Lung (tissue), 12 donors: ENCODE results near the gene EIF5A2. TPM values are rescaled to one million over a fixed set of nuclear protein-coding genes. Genes with fewer than 3 reads are reported as not detected.

Source experiments
- ATAC-seq: fragments of 200-7000 bp; cut with Tn5 transposase; one replicate; pipeline ENCODE4 v1.9.1; 2020; ENCODE audit warnings: moderate number of reproducible peaks; ENCODE audit not compliant: insufficient read depth, low FRiP score
- DNase-seq, 3 donors: peaks; one replicate each; pipeline ENCODE4 v3.0.0-alpha.2; 2013 to 2017
- H3K27ac ChIP-seq, 2 donors: one replicate each; pipeline ENCODE4 v1.5.1; 2013; ENCODE audit warnings: mild to moderate bottlenecking in 2 of 2, moderate library complexity in 2 of 2, control low read depth in 1 of 2, inconsistent platforms in 1 of 2, low read depth in 1 of 2, low read length in 1 of 2
- H3K27me3 ChIP-seq, 3 donors: one replicate each; pipeline ENCODE4 v1.5.1; 2013; ENCODE audit warnings: low read length in 2 of 3; ENCODE audit not compliant: control insufficient read depth in 3 of 3, insufficient read depth in 3 of 3
- H3K36me3 ChIP-seq, 4 donors: one replicate each; pipeline ENCODE4 v1.5.1; 2013; ENCODE audit warnings: low read length in 4 of 4, mild to moderate bottlenecking in 1 of 4, moderate library complexity in 1 of 4; ENCODE audit not compliant: control insufficient read depth in 4 of 4, insufficient read depth in 4 of 4
- H3K4me1 ChIP-seq, 5 donors: one replicate each; pipeline ENCODE4 v1.5.1; 2013; ENCODE audit warnings: low read length in 5 of 5, mild to moderate bottlenecking in 2 of 5, moderate library complexity in 1 of 5; ENCODE audit not compliant: control insufficient read depth in 5 of 5, insufficient read depth in 5 of 5
- H3K4me3 ChIP-seq: one replicate; pipeline ENCODE4 v1.5.1; 2013; ENCODE audit warnings: mild to moderate bottlenecking, control low read depth, moderate library complexity
- H3K9ac ChIP-seq, 2 donors: one replicate each; pipeline ENCODE4 v1.5.1; 2013; ENCODE audit warnings: low read length in 2 of 2, control low read depth in 1 of 2; ENCODE audit not compliant: insufficient read depth in 1 of 2
- H3K9me3 ChIP-seq, 4 donors: one replicate each; pipeline ENCODE4 v1.5.1; 2013; ENCODE audit warnings: low read length in 3 of 4, mild to moderate bottlenecking in 1 of 4, moderate library complexity in 1 of 4; ENCODE audit not compliant: control insufficient read depth in 4 of 4, insufficient read depth in 3 of 4
- WGBS, 2 donors: extraction: QIAGEN DNeasy Blood & Tissue Kit; methylation state at CpG; one replicate each; pipeline ENCODE4 v1.1.7; 2013; 5-methylcytosine and 5-hydroxymethylcytosine counted together
- polyA plus RNA-seq, 2 donors: library from polyadenylated mRNA; stranded (reverse); fragments of 200-250 nt; gene quantifications; one replicate each; pipeline ENCODE4 v1.2.1, GENCODE V29; 2013
- total RNA-seq, 2 donors: library from RNA; depleted of rRNA in 1 of 2; stranded (reverse); fragments of >200 nt in 1 of 2; gene quantifications; one replicate each; pipeline ENCODE4 v1.2.1, GENCODE V29; 2014 to 2021
- TF ChIP-seq, protein P1 (sequence below): IDR thresholded peaks from 2 replicates; pipeline ENCODE4 v1.5.1; 2012; ENCODE audit warnings: mild to moderate bottlenecking; ENCODE audit errors: control extremely low read depth, extremely low read depth
- donor health status: control.
- donor health status: control.
- donor health status: Bipolar disorder and iron deficiency.
- donor health status: healthy.
- donor health status: DM: yes; HTN: yes; CAD: no.

Gene EIF5A2
- total and polyA plus RNA-seq, 4 donors, result 1.4 to 4.6 (median 4.4) TPM

DNA sequence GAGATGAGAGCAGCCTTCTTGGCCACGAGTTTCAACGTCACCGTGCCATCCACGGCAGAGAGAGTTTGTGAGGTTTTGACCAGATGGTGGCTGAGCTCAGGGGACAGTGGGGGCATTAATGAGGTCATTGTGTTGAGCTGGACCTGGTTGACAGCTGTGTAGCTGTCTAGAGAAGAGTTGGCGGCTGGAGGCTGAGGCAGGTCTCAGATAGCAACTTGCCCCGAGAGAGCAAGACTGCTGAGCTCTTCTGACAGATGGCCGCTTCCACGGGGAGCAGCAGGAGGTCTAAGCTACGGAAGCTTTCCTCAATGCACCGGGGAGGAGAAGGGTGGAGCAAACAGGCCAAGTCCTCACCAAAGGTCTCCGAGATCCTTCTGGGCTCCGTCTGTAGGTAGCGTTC, 44.8 kb upstream of the EIF5A2 start:
- peaks cover 0 to 6% (median under 1%) of the 10 kb centered on the region in 3 donors for H3K27me3 ChIP-seq
- no peak for ATAC-seq
- no peaks in the 10 kb centered on the region for H3K4me1 ChIP-seq
- no peaks in the 10 kb centered on the region for H3K9me3 ChIP-seq
- no peak overlapping the region for H3K9ac ChIP-seq
- TF ChIP-seq, protein P1, sequence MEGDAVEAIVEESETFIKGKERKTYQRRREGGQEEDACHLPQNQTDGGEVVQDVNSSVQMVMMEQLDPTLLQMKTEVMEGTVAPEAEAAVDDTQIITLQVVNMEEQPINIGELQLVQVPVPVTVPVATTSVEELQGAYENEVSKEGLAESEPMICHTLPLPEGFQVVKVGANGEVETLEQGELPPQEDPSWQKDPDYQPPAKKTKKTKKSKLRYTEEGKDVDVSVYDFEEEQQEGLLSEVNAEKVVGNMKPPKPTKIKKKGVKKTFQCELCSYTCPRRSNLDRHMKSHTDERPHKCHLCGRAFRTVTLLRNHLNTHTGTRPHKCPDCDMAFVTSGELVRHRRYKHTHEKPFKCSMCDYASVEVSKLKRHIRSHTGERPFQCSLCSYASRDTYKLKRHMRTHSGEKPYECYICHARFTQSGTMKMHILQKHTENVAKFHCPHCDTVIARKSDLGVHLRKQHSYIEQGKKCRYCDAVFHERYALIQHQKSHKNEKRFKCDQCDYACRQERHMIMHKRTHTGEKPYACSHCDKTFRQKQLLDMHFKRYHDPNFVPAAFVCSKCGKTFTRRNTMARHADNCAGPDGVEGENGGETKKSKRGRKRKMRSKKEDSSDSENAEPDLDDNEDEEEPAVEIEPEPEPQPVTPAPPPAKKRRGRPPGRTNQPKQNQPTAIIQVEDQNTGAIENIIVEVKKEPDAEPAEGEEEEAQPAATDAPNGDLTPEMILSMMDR, result no peak
- no peak overlapping the region for H3K27ac ChIP-seq
- WGBS, 2 donors, result 87% methylated on average over 13 of the region's 13 CpGs
- no peak overlapping the region for H3K4me3 ChIP-seq
- DNase-seq, result no peak
- no peaks in the 10 kb centered on the region for H3K36me3 ChIP-seq

DNA sequence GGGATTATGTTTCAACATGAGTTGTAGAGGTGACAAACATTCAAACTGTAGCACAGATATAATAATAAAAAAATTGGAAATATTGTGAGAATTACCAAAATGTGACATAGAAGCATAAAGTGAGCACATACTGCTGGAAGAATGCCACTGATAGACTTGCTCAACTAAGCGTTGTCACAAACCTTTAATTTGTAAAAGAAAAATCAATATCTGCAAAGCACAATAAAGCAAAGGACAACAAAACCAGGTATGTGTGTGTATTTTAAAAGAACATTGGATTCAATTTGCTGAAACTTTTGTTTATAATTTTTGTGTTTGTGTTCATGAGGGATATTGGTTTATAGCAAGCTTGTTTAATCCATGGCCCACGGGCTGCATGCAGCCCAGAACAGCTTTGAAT, 40.8 kb upstream of the EIF5A2 start:
- Histone ChIP-seq H3K27me3 (no peaks in the 10 kb centered on the region), H3K27ac (no peak overlapping the region), H3K4me1 (no peaks in the 10 kb centered on the region), H3K9me3 (peaks cover 0 to 7% (median 0%) of the 10 kb centered on the region in 4 donors), H3K9ac (no peak overlapping the region), H3K4me3 (no peak overlapping the region), H3K36me3 (no peaks in the 10 kb centered on the region)
- no peak for ATAC-seq
- no peak for DNase-seq
- TF ChIP-seq, protein P1, result no peak
- 86 to 89% methylated on average over 2 of the region's 2 CpGs for WGBS, 2 donors

DNA sequence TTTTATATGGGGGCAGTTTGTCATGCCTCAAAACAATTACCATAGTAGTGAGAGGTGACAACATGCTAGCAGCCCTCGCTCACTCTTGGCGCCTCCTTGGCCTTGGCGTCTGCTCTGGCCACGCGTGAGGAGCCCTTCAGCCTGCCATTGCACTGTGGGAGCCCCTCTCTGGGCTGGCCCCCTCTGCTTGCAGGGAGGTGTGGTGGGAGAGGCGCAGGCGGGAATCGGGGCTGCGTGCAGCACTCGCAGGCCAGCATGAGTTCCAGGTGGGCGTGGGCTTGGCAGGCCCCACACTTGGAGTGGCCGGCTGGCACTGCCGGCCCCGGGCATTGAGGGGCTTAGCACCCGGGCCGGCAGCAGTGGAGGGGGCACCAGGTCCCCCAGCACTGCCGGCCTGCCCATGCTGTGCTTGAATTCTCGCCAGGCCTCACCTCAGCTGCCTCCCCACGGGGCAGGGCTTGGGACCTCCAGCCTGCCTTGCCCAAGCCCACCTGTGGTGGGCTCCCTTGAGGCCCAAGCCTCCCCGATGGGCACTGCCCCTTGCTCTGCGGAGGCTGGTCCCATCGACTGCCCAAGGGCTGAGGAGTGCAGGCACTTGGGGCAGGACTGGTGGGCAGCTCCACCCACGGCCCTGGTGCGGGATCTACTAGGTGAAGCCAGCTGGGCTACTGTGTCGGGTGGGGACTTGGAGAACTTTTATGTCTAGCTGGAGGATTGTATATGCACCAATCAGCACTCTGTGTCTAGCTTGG, 38.8 kb upstream of the EIF5A2 start:
- WGBS, 2 donors, result 96% methylated on average over 24 to 25 of the region's 25 CpGs
- Histone ChIP-seq H3K4me1 (no peaks in the 10 kb centered on the region), H3K27me3 (no peaks in the 10 kb centered on the region), H3K4me3 (no peak overlapping the region), H3K9ac (no peak overlapping the region), H3K27ac (no peak overlapping the region), H3K9me3 (peaks cover 0 to 7% (median 0%) of the 10 kb centered on the region in 4 donors), H3K36me3 (no peaks in the 10 kb centered on the region)
- no peak for DNase-seq
- ATAC-seq, result no peak
- TF ChIP-seq, protein P1, result no peak

DNA sequence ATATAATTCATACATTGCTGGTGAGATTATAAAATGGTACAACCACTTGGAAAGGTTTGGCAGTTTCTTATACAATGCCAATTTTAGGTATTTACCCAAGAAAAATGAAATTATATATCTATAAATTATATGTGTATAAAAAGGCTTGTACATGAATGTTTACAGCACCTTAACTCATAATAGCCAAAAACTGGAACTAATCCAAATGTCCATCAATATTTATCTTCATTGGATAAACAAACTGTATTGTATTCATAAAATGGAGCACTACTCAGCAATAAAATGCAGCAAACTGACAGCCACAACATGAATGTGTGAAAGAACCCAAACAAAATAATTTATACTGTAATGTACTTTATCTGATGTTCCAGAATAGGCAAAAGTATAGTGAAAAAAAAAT, 33.6 kb upstream of the EIF5A2 start:
- H3K9ac ChIP-seq, result no peak overlapping the region
- ATAC-seq (no peak), DNase-seq (no peak)
- TF ChIP-seq, protein P1, result no peak
- no peak overlapping the region for H3K4me3 ChIP-seq
- H3K9me3 ChIP-seq, result peaks cover 0 to 8% (median 5%) of the 10 kb centered on the region in 4 donors
- H3K4me1 ChIP-seq, result no peaks in the 10 kb centered on the region
- no peaks in the 10 kb centered on the region for H3K36me3 ChIP-seq
- H3K27me3 ChIP-seq, result no peaks in the 10 kb centered on the region
- H3K27ac ChIP-seq, result no peak overlapping the region
